BE2C (cell line): ENCODE results near the gene CCNI2.

ENCODE experiments used
- DNase-seq: peaks from one replicate; pipeline ENCODE4 v3.0.0-alpha.2; 2020
- H3K27me3 ChIP-seq: fragments of 250-450 bp; sonication (Bioruptor Pico); 2 replicates; pipeline ENCODE4 v1.5.1; 2020; ENCODE audit warnings: mild to moderate bottlenecking
- H3K36me3 ChIP-seq: fragments of 250-450 bp; sonication (Bioruptor Pico); 2 replicates; pipeline ENCODE4 v1.5.1; 2020; ENCODE audit warnings: mild to moderate bottlenecking
- H3K4me1 ChIP-seq: fragments of 250-450 bp; sonication (Bioruptor Pico); 2 replicates; pipeline ENCODE4 v1.5.1; 2020
- H3K4me3 ChIP-seq: 2 replicates; pipeline ENCODE4 v1.5.1; 2011; ENCODE audit warnings: low read depth, low read length
- H3K9me3 ChIP-seq: fragments of 250-450 bp; sonication (Bioruptor Pico); 2 replicates; pipeline ENCODE4 v1.5.1; 2020
- TF ChIP-seq, protein P1 (sequence below): IDR thresholded peaks from 2 replicates; pipeline ENCODE4 v1.5.1; 2012; ENCODE audit warnings: mild to moderate bottlenecking, low read depth, low read length

Gene CCNI2

DNA sequence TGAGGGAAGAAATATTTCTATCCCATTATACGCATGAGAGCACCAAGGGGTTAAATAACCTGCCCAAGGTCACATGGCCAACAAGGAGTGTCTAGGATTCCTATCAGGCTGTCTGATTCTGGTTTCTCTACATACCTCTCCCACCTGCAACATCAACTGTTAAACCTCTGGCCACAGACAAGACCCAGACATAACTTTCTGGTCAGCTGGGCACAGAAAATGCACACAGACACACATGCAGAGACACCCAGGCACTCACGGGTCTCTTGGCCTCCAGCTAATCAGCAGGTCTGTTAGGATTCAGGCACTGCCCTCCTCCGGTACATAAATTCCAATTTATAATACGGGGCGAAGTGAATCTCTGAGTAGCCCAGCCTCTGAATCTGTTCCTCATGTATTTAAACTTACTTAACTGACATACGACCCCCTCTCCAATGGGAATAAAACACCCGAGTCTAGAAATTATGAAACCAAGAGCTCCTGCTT, 28.3 kb downstream of the CCNI2 start:
- Histone ChIP-seq H3K9me3 (no peaks in the 10 kb centered on the region), H3K4me1 (peaks cover 22% of the 10 kb centered on the region), H3K27me3 (no peaks in the 10 kb centered on the region), H3K36me3 (no peaks in the 10 kb centered on the region), H3K4me3 (peak overlapping the region; percentile 83)
- TF ChIP-seq, protein P1, sequence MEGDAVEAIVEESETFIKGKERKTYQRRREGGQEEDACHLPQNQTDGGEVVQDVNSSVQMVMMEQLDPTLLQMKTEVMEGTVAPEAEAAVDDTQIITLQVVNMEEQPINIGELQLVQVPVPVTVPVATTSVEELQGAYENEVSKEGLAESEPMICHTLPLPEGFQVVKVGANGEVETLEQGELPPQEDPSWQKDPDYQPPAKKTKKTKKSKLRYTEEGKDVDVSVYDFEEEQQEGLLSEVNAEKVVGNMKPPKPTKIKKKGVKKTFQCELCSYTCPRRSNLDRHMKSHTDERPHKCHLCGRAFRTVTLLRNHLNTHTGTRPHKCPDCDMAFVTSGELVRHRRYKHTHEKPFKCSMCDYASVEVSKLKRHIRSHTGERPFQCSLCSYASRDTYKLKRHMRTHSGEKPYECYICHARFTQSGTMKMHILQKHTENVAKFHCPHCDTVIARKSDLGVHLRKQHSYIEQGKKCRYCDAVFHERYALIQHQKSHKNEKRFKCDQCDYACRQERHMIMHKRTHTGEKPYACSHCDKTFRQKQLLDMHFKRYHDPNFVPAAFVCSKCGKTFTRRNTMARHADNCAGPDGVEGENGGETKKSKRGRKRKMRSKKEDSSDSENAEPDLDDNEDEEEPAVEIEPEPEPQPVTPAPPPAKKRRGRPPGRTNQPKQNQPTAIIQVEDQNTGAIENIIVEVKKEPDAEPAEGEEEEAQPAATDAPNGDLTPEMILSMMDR, result no peak
- no peak for DNase-seq

GRCh38 chr5:132776131-132776937, 29.1 kb downstream of the CCNI2 start:
- Histone ChIP-seq H3K4me1 (peaks cover 22% of the 10 kb centered on the region), H3K4me3 (peak overlapping the region; percentile 83), H3K36me3 (no peaks in the 10 kb centered on the region), H3K9me3 (no peaks in the 10 kb centered on the region), H3K27me3 (no peaks in the 10 kb centered on the region)
- TF ChIP-seq, protein P1, result peak; percentile 32
- peak; percentile 83 for DNase-seq

DNA sequence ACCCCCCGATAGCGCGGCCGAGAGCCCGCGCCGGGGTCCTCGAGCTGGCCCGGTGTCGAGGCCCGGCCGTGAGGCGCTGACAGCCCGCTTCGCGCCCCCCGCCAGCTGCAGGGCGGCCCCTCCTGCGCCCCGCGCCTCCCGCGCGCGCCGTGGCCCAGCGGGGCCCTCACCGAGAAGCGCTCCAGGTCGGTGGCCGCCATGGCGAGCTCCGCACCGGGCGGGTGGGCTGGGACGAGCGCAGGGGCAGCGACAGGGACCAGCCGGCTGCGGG, 29.6 kb downstream of the CCNI2 start:
- DNase-seq, result no peak

GRCh38 chr5:132777209-132778069, 30.2 kb downstream of the CCNI2 start, which contains the start of gene SEPTIN8:
Gene SEPTIN8, minus strand, starts transcription at chr5:132777239. Its CDS starts 102 bp downstream, at chr5:132777137.
- peak; percentile 67 for DNase-seq
- H3K4me3 ChIP-seq, result peak within 1 kb of the TSS; percentile 83
- no peaks in the 10 kb centered on the region for H3K36me3 ChIP-seq
- no peaks in the 10 kb centered on the region for H3K9me3 ChIP-seq
- TF ChIP-seq, protein P1, result no peak
- peaks cover 22% of the 10 kb centered on the region for H3K4me1 ChIP-seq
- H3K27me3 ChIP-seq, result no peaks in the 10 kb centered on the region

More for the DNA sequence above, 29.6 kb downstream of the CCNI2 start:
- no peaks in the 10 kb centered on the region for H3K27me3 ChIP-seq
- H3K4me1 ChIP-seq, result peaks cover 22% of the 10 kb centered on the region
- no peaks in the 10 kb centered on the region for H3K9me3 ChIP-seq
- peak overlapping the region; percentile 83 for H3K4me3 ChIP-seq
- no peaks in the 10 kb centered on the region for H3K36me3 ChIP-seq
- TF ChIP-seq, protein P1, result no peak

- Histone ChIP-seq H3K36me3 (no peaks in the 10 kb centered on the region), H3K27me3 (no peaks in the 10 kb centered on the region), H3K4me3 (no peak overlapping the region), H3K9me3 (no peaks in the 10 kb centered on the region), H3K4me1 (peaks cover 20% of the 10 kb centered on the region)
- DNase-seq, result no peak
- TF ChIP-seq, protein P1, result no peak
These were observed 30.9 kb downstream of the CCNI2 start for GRCh38 chr5:132778129-132778528.
